Renal cortex interstitium (tissue), 15 donors: ENCODE measurements around the gene DNASE2. TPM values are rescaled to one million over a fixed set of nuclear protein-coding genes. Genes with fewer than 3 reads are reported as not detected.
"Not testable (repeated sequence)": the region's sequence is repeated elsewhere in the genome, so short reads cannot be mapped to it uniquely, and the experiment has no call there.

ENCODE experiments used
- DNase-seq, 11 donors: peaks; one replicate each; pipeline ENCODE4 v3.0.0-alpha.2; 2013; ENCODE audit warnings: low read depth in 9 of 11, low spot score in 4 of 11; ENCODE audit errors: extremely low read depth in 1 of 11
- long read RNA-seq, 16 experiments: transcript quantifications; one replicate each; lab custom pipeline, GENCODE V29; 2026
- polyA plus RNA-seq, 3 donors: library from polyadenylated mRNA; unstranded; fragments of 120-200 nt; gene quantifications; one replicate each; pipeline ENCODE4 v1.2.1, GENCODE V29; 2013; ENCODE audit not compliant: insufficient read length in 3 of 3

The DNASE2 gene, protein sequence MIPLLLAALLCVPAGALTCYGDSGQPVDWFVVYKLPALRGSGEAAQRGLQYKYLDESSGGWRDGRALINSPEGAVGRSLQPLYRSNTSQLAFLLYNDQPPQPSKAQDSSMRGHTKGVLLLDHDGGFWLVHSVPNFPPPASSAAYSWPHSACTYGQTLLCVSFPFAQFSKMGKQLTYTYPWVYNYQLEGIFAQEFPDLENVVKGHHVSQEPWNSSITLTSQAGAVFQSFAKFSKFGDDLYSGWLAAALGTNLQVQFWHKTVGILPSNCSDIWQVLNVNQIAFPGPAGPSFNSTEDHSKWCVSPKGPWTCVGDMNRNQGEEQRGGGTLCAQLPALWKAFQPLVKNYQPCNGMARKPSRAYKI
- 10 to 100 TPM; 10.2 to 12.6 (median 11.7) TPM for polyA plus RNA-seq
- long read RNA-seq, donor 1: 0 reads
- long read RNA-seq, donor 2, partial matches to known transcripts: 0 of 3 reads
- long read RNA-seq, donor 2, other reads (novel, unspliced or antisense): 0 of 3 reads
- long read RNA-seq, donor 3, transcript DNASE2-201 (6 exons, 1,955 nt): major isoform, 6 of 6 reads
- long read RNA-seq, donor 3, partial matches to known transcripts: 0 of 6 reads
- long read RNA-seq, donor 3, other reads (novel, unspliced or antisense): 0 of 6 reads
- long read RNA-seq, donor 4, transcript DNASE2-201 (6 exons, 1,955 nt): major isoform, 5 of 7 reads
- long read RNA-seq, donor 4, partial matches to known transcripts: 0 of 7 reads
- long read RNA-seq, donor 4, other reads (novel, unspliced or antisense): 0 of 7 reads
- long read RNA-seq, donor 5: 0 reads
- long read RNA-seq, donor 6, transcript DNASE2-201 (6 exons, 1,955 nt): major isoform, 6 of 7 reads
- long read RNA-seq, donor 6, partial matches to known transcripts: 0 of 7 reads
- long read RNA-seq, donor 6, other reads (novel, unspliced or antisense): 0 of 7 reads
- long read RNA-seq, donor 7, transcript DNASE2-201 (6 exons, 1,955 nt): major isoform, 5 of 6 reads
- long read RNA-seq, donor 7, partial matches to known transcripts: 0 of 6 reads
- long read RNA-seq, donor 7, other reads (novel, unspliced or antisense): 0 of 6 reads
- long read RNA-seq, donor 8: 0 reads
- long read RNA-seq, donor 9: 0 reads
- long read RNA-seq, donor 10, partial matches to known transcripts: 0 of 4 reads
- long read RNA-seq, donor 10, other reads (novel, unspliced or antisense): 0 of 4 reads
- long read RNA-seq, donor 11, transcript DNASE2-201 (6 exons, 1,955 nt): major isoform, 5 of 5 reads
- long read RNA-seq, donor 11, partial matches to known transcripts: 0 of 5 reads
- long read RNA-seq, donor 11, other reads (novel, unspliced or antisense): 0 of 5 reads
- long read RNA-seq, donor 12, transcript DNASE2-201 (6 exons, 1,955 nt): major isoform, 5 of 5 reads
- long read RNA-seq, donor 12, partial matches to known transcripts: 0 of 5 reads
- long read RNA-seq, donor 12, other reads (novel, unspliced or antisense): 0 of 5 reads
- long read RNA-seq, donor 13: 0 reads
- long read RNA-seq, donor 14, transcript DNASE2-201 (6 exons, 1,955 nt): major isoform, 5 of 5 reads
- long read RNA-seq, donor 14, partial matches to known transcripts: 0 of 5 reads
- long read RNA-seq, donor 14, other reads (novel, unspliced or antisense): 0 of 5 reads
- long read RNA-seq, donor 15: 0 reads
- long read RNA-seq, donor 16, transcript DNASE2-201 (6 exons, 1,955 nt): major isoform, 10 of 10 reads
- long read RNA-seq, donor 16, partial matches to known transcripts: 0 of 10 reads
- long read RNA-seq, donor 16, other reads (novel, unspliced or antisense): 0 of 10 reads

DNA sequence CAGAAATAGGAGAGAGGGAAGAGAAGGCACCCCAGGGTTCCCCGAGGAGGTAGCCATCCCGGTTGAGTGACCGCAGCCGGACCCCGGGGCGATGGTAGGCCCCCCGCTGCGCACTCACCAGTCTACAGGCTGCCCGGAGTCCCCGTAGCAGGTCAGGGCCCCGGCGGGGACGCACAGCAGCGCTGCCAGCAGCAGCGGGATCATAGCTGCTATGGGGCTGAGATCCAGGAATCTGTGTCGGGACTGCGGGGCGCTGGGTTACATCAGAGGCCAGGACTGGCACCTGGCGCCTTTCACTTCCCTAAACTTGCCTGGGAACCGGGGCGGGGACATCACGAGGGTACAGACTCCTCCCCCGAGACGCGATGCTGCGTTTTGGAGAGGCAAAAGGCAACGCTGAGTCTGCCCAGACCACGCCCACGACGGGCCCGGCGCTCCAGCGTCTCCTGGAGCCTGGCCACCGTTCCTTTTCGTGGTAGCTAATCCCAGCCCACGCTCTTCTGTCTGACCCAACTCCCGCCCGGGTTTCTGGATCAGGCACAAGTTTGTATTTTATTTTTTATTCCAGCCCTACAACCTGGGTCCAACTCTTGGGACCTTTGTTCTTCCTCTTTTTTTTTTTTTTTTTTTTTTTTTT is at the start of gene DNASE2:
Gene DNASE2 (minus strand): TSS at position 278 of the 637 bp plus-strand sequence. CDS start 74 bp downstream, at position 204.
- peak in 9 of 11 donors; percentile 59 to 81 (median 79) for DNase-seq

- no peak for DNase-seq
These were observed 48.9 kb upstream of the DNASE2 start for GRCh38 chr19:12930002-12930645.

- no peak for DNase-seq
These were observed 43.5 kb upstream of the DNASE2 start for GRCh38 chr19:12924621-12925310.

- no peak for DNase-seq
These were observed 41.7 kb upstream of the DNASE2 start for GRCh38 chr19:12922959-12923358.

- no peak for DNase-seq
These were observed 39.8 kb upstream of the DNASE2 start for GRCh38 chr19:12921047-12921446.

DNA sequence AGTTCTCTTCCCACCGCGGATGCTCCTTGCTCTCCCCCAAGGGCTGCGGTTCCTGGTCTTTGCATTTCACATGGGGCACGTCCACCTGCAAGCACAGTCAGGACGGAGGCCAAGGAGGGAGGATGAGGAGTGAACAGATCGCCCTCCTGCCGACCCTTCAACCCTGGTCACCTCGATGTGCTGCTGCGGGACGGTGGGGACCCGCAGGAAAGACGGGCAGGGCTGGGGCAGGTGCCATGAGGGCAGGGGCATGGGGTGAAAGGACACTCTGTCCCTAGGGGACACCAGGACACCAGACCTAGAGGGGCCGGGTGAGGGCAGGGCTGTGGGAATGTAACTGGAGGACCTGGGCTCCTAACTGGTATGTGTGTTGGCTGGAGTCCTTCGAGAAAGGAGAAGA is 37.0 kb upstream of the DNASE2 start:
- no peak for DNase-seq

DNA sequence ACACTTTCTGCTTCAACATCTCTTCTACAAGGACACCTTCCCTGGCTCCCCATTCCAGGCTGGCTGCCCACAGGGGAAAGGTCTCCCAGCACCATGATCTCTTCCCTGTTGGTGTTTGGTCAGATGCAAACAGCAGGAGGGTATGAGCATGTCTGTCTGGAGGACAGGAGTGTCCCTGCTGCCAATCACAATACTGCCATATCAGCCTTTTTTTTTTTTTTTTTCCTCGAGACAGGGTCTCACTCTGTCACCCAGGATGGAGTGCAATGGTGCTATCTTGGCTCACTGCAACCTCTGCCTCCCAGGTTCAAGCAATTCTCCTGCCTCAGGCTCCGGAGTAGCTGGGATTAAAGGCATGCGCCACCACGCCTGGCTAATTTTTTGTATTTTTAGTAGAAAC is 34.6 kb upstream of the DNASE2 start:
- DNase-seq: not testable (repeated sequence)

DNA sequence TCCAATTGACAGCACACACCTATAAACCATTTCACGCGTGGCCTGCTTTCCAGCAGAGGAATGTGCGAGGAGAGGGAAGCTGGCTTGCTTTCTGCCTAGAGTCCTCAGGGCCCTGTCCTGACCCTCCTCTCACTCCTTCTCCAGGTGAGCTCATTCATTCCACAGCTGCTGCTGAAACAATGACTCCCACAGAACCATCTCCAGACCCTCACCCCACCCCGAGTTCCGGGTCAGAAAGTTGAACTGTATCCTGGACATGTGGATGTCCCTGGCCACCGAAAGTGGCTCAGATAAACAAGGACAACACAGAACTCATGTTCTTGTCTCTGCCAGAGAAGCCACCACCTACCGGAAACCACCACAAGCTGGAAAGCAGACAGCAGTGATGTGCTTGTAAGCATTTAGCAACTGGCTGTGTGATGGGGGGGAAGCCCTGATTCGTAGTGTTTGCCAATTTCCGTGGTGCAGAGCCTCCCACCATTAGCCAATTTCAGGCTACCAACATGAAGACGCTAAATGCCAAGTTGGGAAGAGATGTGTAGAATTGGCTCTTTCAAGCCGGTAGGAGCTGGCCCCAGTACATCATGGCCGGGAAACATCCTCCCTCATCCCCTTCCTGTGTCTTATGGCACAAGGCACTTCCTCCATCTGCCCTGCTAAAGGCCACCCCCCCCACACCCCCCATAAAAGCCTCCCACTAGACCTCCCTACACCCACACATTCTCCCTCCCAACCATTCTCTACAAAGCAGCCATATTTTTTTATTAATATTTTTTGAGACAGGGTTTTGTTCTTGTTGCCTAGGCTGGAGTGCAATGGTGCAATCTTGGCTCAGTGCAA is 32.8 kb upstream of the DNASE2 start:
- no peak for DNase-seq

- DNase-seq: peak in 4 of 11 donors; percentile 45 to 55 (median 50)
These were observed 31.8 kb upstream of the DNASE2 start for GRCh38 chr19:12913011-12913561.

GRCh38 chr19:12912571-12912970 is 31.3 kb upstream of the DNASE2 start:
- no peak for DNase-seq

DNA sequence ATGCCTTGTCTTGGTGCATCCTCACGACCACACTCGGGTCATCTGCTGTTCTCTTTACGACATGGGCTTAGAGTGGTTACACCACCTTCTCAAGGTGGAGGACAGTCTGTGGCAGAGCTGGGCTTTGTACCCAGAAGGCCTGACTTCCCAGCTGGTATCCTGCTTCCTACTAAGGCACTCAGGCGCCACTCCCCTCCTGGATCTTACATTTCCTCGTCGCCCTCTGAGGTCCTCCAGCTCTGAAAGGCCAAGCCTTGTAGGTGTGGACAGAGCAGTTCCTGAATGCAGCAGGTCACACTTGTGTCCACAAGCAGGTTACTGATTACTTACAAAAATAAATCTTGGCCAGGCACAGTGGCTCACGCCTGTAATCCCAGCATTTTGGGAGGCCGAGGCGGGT is 25.9 kb upstream of the DNASE2 start:
- no peak for DNase-seq

DNA sequence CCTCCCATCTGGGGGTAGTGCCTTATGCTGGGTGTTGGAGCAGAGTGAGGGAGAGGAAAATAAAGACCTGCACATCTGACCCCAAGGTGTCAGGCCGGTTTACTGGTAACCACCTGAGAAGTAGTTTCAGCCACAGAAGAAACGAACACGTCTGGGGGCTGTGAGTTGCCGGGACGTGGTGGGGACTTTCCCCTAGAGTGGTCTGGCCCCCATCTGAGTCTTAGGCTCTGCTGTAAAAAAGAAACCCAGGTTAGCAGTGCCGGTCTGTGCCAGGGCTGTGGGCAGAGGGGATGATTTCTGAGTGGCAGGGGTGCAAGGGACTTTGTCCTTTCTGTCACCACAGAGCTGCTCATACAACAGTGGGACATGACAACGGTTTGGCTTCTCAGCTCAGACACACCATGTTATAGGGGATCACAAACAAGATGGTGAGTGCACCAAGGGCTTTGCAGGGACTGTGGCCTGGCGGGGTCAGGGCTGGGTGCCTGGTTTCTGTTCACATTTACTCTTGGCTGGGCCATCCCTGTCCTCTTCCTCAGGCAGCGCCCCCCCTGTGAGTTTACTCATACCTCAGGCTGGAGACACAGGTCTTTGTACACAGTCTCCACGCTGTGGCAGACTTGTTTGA is 18.8 kb upstream of the DNASE2 start:
- DNase-seq: no peak

GRCh38 chr19:12896460-12896859 is 15.2 kb upstream of the DNASE2 start:
- DNase-seq: no peak

DNA sequence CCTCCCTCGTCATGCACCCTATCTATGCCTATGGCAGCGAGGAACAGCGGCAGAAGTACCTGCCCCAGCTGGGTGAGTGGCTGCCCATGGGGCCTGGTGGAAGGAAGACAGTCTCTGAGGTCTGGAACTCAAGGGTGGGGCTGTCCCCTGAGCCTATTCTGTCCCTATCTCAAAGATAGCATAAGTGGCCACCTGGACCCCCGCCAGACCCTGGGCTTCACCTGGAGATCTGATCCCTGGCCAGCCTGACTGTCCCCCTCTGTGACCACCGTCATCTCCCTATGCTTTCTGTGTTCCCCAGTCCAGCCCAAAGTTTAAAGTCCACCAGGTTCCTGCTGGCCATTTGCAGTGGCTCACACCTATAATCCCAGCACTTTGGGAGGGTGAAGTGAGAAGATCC is 12.3 kb upstream of the DNASE2 start:
- DNase-seq: no peak

GRCh38 chr19:12891553-12892021 is 10.3 kb upstream of the DNASE2 start:
- no peak for DNase-seq
